GM21529 (cell line): Measurements from ENCODE around the gene TBC1D4.
A peak's percentile ranks its signal among the peaks of the same experiment; 100 is the strongest.
"Not testable (repeated sequence)": the region's sequence is repeated elsewhere in the genome, so short reads cannot be mapped to it uniquely, and the experiment has no call there.

Experiments
- ATAC-seq: cut with Tn5 transposase; IDR thresholded peaks from one replicate; pipeline ENCODE4 v1.9.1; 2021; ENCODE audit not compliant: unreplicated experiment

TBC1D4 gene

DNA sequence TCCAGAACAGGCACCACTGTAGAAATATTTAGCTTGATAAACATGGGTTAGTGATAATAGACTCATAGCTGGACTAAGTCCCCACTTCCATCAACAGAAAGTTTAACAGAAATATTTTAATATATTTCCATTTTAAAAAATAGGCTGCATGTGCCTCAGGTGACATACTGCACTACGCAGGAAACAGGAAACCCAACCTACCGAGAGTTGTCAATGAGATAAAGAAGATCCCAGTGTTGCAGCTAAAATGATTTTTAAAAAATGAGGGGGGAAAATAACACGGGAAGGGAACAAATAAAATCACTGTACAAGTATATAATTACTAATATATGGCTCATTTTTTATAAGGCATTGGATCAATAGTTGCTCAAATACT, 154.8 kb downstream of the TBC1D4 start:
- no peak for ATAC-seq

DNA sequence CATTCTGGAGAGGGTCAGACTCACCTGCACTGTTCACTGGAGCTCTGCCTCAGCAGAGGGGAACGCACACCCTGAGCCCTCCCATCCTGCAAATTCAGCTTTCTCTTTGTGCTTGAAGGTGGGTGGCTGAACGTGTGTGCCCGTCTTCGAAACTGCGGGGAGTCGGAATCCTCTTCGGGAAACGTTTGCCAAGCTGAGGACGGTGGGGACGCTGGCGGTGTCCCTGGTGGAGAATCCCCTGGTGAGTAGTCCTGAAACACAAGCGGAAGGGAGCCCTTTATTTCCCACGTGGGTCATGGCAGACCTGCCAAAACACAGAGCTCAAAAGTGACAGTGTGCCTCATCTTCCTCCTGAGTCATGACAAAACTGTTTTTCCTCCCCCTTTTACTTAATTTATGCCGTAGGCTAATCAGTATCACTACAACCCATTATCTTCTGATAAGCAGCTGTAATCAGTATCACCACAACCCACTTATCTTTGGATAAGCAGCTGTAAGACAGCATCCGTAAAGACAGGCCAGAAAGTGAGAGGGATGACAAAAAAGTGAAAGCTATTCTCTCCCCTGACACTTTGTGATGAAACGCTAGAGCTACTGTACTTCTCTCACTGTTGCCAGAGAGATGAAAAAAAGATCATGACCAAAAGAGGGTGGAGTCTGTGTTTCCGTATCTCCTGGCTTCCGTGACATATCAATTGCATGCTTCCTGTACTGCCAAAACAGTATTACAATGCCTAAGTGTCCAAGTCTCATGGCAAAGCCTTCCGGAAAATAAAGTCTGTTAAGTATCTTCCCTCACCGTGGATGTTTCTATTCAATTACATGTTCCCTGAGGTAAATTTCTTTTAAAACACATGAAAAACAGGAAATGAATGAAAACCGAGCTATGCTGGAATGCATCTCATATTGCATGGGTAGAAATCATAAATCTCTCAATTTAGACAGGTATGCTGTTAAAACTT, 155.5 kb downstream of the TBC1D4 start:
- ATAC-seq: peak; percentile 93

DNA sequence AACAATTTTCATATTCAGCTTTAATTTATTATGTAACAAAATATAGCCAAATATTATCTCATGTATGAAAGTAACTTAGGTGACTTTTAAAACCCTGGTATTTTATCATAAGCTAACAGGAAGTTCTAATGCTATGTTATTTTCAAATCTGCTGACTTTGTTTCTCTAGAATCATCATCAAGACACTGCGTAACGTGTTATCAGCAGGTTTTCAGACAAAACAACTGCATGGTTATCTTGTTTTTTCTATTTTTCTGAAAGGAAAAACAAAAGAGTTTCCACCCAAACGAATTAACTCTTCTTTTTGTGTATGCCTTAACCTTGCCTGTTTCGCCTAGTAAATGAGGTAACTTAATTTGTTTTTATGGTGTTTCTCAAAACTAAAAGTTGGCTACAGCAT, 156.3 kb downstream of the TBC1D4 start:
- no peak for ATAC-seq

DNA sequence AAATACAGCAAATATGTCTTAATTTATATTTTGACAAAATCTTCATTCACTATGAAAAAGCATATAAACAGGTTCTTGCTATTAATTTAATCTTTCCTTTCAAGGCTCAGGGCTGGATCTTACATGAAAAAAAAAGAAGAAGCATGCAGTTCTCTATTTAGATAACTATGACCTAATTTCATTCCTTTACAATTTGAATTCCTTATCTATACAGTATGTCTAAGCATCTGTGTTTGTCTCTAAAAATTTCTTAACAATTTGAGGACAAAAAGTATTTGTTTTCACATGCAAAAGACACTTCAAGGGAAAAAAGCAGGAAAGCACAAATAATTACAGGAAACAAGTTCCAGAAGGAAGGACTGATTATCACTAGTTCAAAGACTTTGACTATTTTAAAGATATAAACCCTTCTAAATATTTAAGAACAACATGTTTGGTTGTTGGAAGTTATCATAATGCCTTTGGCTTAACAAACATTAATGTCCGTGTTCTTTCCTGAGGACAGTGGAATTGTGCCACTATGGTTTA, 157.5 kb downstream of the TBC1D4 start:
- ATAC-seq: no peak

DNA sequence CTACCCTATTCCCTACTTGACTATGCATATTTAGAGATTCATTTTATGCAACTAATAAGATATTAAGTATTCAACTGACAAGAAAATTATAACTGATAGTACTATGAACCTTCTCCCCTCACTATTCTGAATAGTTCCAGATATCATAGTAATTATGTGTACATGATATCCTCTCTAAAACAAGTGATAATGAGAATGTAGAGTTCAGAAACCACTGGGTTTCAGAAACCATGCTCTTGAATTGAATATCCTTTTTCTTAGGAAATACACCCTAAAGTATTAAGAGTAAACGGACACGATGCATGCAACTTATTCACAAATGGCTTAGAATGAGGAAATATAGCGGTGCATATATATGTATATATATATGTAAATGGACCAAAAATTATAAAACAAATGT, 160.9 kb downstream of the TBC1D4 start:
- no peak for ATAC-seq

DNA sequence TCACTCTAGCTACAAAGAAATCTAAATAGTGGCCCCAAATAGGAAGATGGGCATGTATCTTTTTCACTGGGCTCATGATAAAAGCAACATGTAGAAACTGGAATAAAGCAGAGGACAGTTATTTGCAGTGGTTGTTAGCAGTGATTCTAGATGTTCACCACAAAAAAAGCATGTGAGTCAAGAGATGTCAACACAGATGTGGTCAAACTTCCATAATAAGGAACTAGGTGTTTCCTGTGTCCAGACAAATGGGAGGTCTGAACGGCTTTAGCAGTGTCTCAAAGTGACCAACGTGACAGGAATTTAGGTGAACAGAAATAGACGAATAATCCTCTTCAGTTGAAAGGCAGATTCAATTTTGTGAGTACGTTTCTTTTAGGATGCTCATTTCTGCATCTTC, 162.7 kb downstream of the TBC1D4 start:
- ATAC-seq: no peak

DNA sequence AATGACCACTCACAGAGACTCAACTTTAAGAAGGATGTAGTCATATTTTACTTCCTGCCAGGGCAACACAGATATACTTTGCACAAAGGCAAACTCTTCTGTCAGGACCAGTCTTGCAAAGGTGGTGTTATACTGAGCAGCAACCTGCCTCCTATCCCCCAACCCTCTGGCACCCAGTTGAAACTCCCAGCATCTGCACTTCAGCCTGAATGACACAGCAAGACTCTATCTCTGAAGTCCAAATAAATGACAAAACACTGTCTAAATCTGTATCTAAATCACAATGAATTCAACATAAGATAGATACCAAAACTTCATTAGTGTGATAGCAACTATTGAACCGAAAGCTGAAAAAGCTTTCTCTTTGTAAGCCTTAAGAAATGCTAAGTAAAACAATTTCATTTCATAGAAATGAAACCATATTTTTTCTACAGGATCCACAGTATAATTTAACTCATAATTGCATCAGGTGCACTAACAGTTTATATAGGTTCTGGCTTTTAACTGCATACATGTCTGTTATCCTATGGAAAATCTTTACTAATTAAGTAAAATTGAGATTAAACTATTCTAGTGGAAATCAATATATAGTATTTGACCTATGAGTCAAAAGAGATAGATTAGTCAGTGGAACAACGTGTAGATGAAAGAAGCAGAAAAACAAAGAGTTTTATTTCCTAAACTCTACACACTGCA, 163.7 kb downstream of the TBC1D4 start:
- no peak for ATAC-seq

DNA sequence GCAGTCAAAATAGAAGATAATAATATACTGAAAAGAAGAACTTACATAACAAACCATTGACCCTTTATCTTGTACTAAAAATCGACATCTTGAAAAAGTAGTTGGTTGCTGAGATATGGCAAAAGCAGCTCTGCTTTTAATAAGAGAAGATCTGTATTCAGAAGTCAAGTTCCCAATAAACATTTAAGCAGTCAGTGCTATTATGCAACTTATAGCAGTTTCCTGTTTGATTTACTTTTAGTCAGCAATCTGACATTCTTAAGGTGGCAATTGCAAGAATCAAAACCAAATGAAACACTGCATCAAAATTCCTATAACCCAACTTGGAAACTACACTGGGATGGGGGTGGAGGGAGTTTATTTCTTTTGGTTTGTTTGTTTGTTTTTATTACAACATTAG, 165.5 kb downstream of the TBC1D4 start:
- no peak for ATAC-seq

DNA sequence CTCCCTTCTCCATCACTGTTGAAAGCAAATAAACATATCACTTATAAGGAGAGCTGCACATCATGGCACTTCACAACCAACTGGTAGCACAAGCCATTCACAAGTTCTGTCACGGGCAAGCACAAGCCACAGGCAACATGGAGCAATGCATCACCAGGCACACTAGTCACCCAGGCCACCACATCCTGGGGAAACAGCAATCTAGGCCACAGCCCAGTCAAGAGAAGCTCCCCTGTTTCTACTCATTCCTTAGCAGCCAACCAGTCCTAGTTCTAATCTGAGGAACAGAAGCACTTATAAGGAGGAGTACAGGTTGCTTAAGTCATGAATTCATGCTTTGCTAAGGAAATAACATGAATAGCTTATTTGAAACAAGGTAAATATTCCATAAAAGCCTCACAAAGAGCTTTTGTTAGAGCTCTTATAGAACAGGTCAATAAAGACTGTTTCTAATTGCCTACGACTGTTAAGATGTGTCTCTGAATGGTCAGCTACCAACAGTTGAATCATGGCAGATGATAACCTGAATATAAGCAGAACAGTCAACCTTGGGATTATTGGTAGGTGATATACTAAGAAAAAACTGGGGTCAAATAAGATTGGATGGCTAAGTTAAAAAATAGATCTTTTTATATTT, 169.0 kb downstream of the TBC1D4 start:
- peak; percentile 38 for ATAC-seq

DNA sequence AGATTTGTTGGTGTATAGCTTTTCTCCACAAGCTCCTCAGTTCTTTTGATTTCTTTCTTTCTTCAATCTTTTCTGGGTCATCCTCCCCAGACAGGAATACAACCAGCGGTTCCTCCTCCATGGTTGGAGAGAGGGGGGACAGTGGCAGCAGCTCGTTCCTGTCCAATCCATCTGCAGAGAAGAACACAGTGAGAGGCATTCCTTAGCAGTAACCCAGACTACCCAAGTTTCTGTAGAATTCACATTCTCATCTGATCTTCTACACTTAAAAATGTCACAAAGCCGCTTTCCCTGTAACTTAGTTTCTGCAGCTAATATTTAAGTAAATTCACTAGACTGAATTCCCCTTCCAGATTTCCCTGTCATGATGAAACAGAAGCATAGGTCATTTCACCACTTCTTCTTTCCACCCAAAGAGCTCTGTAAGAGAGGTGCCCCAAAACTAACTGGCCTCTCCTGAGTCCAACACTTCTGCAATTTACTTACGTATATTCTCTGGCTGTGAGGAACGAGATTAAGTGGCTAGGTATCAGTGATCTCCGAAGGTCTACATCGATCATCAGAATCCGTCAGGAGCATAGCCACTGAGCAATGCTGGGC, 171.9 kb downstream of the TBC1D4 start:
- peak; percentile 52 for ATAC-seq

DNA sequence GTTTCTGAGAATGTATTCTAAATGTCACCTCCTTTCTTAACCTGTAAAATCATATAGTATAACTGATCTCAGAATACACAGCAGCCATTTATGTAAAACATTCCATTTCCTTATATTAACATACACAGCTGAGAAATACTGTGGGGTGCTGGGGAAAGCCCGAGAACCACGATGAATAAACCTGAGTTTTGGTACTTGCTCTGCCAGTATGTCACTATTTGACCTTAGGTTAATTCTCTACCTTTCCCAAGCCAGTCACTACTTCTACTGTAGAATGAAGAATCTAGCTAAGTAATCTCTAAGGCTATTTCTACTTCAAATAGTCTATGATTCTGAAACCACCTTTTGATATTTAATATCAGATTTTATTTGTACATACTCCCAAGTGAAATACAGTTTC, 173.7 kb downstream of the TBC1D4 start:
- ATAC-seq: peak; percentile 51

DNA sequence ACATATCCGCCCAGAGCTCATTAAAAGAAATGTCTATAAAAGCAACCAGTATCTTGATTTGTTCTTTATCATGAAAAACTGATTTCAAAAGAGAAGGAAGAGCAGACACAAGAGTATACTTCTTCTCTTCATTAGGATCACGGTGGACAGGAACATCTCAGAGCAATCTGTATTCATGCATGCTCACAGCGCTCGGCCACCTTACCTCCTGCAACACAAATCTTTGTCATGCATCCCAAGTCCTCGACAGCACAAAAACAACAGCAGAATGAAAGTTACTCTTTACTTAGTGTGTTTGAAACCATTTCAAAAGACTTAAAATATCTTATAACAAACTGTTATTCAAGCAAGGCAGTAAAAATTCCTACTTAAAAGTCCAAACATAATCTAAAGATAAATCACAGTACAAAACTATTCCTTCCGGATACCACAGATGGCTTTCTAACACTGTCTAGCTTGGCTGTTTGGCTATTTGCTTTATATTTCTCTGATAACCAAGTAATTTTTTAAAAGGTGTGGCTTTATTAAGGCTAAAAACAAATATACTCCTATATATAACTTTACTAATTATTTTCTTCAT, 174.5 kb downstream of the TBC1D4 start:
- ATAC-seq: no peak

DNA sequence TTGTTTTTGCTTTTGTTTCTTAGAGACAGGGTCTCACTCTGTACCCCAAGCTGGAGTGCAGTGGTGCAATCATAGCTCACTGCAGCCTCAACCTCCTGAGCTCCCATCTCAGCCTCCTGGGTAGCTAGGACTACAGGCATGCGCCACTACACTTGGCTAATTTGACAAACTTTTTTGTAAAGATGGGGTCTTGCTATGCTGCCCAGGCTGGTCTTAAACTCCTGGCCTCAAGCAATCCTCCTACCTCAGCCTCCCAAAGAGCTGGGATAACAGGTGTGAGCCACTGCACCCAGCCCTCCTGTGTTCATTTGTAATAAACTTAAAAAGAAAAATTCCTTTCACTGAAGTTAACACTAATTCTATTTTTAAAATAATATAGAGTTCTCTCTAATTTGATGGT, 175.0 kb downstream of the TBC1D4 start:
- ATAC-seq: not testable (repeated sequence)

DNA sequence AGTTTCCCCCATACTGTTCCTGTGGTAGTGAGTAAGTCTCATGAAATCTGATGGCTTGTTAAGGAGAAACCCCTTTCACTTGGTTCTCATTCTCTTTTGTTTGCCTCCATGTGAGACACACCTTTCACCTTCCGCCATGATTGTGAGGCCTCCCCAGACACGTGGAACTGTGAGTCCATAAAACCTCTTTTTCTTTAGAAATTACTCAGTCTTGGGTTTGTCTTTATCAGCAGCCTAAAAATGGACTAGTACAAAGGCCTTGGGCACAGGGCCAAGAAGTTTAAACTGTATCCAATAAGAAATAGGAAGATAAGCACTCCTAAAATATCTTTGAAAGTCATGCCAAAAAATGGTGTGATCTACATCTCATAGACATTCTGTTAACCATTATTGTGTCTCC, 176.9 kb downstream of the TBC1D4 start:
- ATAC-seq: no peak

DNA sequence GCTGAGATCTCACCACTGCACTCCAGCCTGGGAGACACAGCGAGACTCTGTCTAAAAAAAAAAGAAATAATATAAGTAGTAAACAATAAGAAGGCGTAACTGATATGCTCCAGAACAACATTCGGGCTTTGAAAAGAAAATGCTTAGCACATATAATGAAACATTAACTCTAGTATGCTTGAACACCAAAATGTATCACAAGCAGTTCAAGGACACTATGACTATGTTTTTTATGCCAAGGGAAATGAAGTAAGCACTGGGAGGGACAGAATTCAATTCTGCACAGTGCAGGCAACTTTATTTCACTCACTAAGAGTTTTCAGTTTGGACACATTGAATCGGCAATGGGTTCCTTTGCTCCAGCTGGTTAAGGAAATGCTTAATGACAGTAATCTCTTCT, 178.7 kb downstream of the TBC1D4 start:
- no peak for ATAC-seq

DNA sequence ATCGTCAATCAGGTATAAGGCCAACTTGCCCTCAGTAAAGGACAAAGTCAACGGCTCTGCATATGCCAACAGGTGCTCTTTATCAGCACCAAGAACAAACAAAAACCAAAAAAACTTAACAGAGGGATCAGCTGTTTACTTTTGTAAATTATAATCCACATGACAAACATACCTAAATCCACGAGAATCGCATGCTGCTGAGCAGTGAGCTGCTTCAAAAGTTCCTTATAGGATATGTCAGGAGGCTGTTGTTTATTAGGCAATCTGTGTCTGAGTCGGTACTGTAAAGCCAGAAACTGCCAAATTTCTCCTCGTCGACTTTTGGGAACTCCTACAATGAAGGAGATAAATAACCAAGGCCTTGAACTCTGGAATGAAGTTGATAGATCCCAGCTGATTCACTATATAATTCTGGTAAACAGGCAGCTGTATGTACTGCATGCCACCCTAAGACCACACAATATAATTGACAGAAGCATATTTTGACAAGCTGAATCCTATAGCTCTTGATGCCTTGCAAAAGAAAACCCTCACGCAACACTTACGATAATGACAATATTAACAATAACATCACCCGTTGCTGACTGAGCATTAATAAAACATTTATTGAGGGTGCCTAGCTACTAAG, 179.8 kb downstream of the TBC1D4 start:
- ATAC-seq: no peak

DNA sequence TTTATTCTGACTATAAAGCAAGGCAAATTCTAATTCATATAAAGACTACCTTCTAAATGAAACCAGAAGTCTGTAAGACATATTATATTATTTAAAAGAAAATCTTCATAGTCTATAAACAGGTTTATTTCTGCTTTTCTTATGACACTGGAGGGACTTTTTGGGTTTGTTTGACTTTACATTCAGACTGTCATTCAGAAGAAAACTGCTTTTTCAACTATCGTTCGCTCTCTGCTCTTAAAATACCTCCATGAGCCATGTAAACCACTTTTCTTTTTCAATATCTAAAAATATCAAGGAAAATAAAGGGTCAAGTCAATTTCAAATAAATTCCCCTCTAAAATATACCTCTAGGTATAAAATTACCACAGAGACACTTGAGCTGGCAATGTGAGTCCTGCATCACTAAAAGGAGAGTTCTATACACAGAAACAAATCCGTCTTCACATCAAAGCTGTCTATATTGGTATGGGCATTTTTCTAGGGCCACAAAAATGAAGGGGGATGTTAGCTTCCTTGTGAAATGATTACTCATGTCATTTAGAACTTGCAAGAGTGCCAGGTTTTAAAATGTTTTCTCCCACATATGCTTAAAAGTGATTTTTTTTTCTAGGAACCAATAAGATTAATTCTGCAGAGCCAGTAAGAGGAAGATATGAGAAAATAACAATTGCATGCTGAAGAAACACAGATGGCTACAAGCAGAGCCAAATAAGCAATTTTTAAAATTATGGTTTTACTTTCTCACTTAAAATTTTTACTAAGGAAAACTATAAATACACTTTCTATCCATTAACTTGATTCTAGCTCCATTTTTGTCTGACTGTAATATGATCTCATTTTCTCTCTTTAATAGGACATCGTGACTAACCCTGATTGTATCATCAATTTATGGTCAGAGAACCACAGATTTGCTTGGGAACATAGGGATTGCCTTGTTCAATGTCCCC, 181.8 kb downstream of the TBC1D4 start:
- ATAC-seq: peak; percentile 82

DNA sequence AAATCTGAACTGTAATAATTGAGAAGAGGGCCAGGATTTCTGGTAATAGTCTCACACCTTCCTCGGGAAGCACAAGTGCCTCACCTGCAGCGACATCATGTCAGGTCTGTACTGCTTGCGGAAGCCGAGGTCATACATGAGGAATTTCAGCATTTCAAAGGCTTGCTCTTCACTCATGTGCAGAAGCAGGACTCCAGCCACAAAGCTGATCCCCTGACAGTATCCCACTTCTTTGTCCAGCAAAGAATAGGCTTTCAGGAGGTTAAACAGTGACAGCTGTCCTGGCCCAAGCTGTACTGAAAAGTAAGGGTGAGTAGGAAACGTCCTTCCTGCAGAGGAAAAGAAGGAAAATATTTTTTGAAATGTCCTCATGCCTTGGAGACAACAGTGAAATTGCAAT, 182.7 kb downstream of the TBC1D4 start:
- no peak for ATAC-seq

DNA sequence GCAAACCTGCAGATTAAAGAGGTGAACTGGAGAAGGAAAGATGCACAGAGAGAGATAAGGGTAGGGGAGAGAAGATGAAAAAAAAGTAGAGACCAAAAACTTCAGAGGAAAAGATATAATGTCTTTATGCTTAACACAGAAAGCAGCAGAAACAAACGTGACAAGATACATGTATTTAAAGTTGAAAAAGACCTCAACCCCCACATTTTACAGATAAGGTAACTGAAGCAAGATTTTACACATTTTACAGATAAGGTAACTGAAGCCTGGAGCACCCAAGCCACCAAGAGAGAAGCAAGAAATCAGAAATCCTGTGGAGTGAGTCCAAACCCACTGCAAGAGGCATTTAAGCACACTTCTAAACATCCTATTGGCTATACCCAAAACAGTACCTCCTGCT, 185.3 kb downstream of the TBC1D4 start:
- no peak for ATAC-seq
